Measurements from ENCODE around the gene CD4.

The CD4 gene

GRCh38 chr12:6827982-6828780 lies 38.9 kb downstream of the CD4 start, which contains the start of gene P3H3 (continued):
- TF ChIP-seq, protein P1, sequence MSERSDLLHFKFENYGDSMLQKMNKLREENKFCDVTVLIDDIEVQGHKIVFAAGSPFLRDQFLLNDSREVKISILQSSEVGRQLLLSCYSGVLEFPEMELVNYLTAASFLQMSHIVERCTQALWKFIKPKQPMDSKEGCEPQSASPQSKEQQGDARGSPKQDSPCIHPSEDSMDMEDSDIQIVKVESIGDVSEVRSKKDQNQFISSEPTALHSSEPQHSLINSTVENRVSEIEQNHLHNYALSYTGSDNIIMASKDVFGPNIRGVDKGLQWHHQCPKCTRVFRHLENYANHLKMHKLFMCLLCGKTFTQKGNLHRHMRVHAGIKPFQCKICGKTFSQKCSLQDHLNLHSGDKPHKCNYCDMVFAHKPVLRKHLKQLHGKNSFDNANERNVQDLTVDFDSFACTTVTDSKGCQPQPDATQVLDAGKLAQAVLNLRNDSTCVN (tag by site-specific recombination; optimal IDR thresholded peaks at IDR 0.05) = no peak
- no peak for TF ChIP-seq ZBTB44 (tag by site-specific recombination; IDR thresholded peaks at IDR 0.05)
- peak; percentile 30 for TF ChIP-seq ZNF600 (tag by site-specific recombination; IDR thresholded peaks at IDR 0.05)
- no peak for TF ChIP-seq ZNF658 (tag by site-specific recombination; IDR thresholded peaks at IDR 0.05)
- no peak for TF ChIP-seq ZIC2 (tag by site-specific recombination; IDR thresholded peaks at IDR 0.05)
- TF ChIP-seq, protein P2, sequence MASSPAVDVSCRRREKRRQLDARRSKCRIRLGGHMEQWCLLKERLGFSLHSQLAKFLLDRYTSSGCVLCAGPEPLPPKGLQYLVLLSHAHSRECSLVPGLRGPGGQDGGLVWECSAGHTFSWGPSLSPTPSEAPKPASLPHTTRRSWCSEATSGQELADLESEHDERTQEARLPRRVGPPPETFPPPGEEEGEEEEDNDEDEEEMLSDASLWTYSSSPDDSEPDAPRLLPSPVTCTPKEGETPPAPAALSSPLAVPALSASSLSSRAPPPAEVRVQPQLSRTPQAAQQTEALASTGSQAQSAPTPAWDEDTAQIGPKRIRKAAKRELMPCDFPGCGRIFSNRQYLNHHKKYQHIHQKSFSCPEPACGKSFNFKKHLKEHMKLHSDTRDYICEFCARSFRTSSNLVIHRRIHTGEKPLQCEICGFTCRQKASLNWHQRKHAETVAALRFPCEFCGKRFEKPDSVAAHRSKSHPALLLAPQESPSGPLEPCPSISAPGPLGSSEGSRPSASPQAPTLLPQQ (tag by site-specific recombination; IDR thresholded peaks at IDR 0.05) = peak; percentile 77
- TF ChIP-seq, protein P3, sequence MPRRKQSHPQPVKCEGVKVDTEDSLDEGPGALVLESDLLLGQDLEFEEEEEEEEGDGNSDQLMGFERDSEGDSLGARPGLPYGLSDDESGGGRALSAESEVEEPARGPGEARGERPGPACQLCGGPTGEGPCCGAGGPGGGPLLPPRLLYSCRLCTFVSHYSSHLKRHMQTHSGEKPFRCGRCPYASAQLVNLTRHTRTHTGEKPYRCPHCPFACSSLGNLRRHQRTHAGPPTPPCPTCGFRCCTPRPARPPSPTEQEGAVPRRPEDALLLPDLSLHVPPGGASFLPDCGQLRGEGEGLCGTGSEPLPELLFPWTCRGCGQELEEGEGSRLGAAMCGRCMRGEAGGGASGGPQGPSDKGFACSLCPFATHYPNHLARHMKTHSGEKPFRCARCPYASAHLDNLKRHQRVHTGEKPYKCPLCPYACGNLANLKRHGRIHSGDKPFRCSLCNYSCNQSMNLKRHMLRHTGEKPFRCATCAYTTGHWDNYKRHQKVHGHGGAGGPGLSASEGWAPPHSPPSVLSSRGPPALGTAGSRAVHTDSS (tag by site-specific recombination; IDR thresholded peaks at IDR 0.05) = peak; percentile 41; the same call in 1 of the 2 replicates
- TF ChIP-seq ZNF670 (tag by site-specific recombination; IDR thresholded peaks at IDR 0.05; ENCODE audit: low read depth) = no peak
- no peak for TF ChIP-seq ZNF837 (tag by site-specific recombination; IDR thresholded peaks at IDR 0.05)
- no peak for TF ChIP-seq ZNF510 (tag by site-specific recombination; IDR thresholded peaks at IDR 0.05; ENCODE audit: insufficient replicate concordance)
- TF ChIP-seq REPIN1 (tag by site-specific recombination; IDR thresholded peaks at IDR 0.05; ENCODE audit: low read depth) = no peak
- TF ChIP-seq SP3 (tag by site-specific recombination; IDR thresholded peaks at IDR 0.05) = peak; percentile 75
- no peak for TF ChIP-seq ZNF426 (tag by site-specific recombination; IDR thresholded peaks at IDR 0.05)
- 0 out of 2 replicates have a peak, but pooled peaks have one; percentile 23 for TF ChIP-seq ZNF18 (tag by site-specific recombination; IDR thresholded peaks at IDR 0.05)
- no peak for TF ChIP-seq ZNF571 (tag by site-specific recombination; IDR thresholded peaks at IDR 0.05)
- no peak; the same call in 1 of the 2 replicates for TF ChIP-seq ZNF677 (tag by site-specific recombination; IDR thresholded peaks at IDR 0.05)
- no peak for TF ChIP-seq ZNF274 (IDR thresholded peaks at IDR 0.05; ENCODE audit: low read length)
- no peak for TF ChIP-seq ZNF274 (tag by site-specific recombination; IDR thresholded peaks at IDR 0.05; ENCODE audit: borderline replicate concordance)
- TF ChIP-seq ZNF473 (tag by site-specific recombination; IDR thresholded peaks at IDR 0.05) = no peak
- peak; percentile 89 for TF ChIP-seq ZNF596 (tag by site-specific recombination; IDR thresholded peaks at IDR 0.05)
- TF ChIP-seq ZFHX2 (tag by site-specific recombination; conservative IDR thresholded peaks at IDR 0.05) = no peak
- TF ChIP-seq ZFP37 (tag by site-specific recombination; IDR thresholded peaks at IDR 0.05) = 0 out of 2 replicates have a peak, but pooled peaks have one; percentile 51
- TF ChIP-seq ZNF621 (tag by site-specific recombination; IDR thresholded peaks at IDR 0.05) = no peak
- TF ChIP-seq OSR2 (tag by site-specific recombination; IDR thresholded peaks at IDR 0.05) = no peak
- peak; percentile 90 for TF ChIP-seq ZNF324 (tag by site-specific recombination; IDR thresholded peaks at IDR 0.05)
- TF ChIP-seq ZNF664 (tag by site-specific recombination; IDR thresholded peaks at IDR 0.05) = peak; percentile 26; the same call in 1 of the 2 replicates
- peak; percentile 80 for TF ChIP-seq SP2 (tag by site-specific recombination; IDR thresholded peaks at IDR 0.05)
- no peak for TF ChIP-seq ZNF561 (tag by site-specific recombination; IDR thresholded peaks at IDR 0.05; ENCODE audit: borderline replicate concordance)
- TF ChIP-seq, protein P4, sequence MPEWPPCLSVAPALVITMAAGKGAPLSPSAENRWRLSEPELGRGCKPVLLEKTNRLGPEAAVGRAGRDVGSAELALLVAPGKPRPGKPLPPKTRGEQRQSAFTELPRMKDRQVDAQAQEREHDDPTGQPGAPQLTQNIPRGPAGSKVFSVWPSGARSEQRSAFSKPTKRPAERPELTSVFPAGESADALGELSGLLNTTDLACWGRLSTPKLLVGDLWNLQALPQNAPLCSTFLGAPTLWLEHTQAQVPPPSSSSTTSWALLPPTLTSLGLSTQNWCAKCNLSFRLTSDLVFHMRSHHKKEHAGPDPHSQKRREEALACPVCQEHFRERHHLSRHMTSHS (tag by site-specific recombination; IDR thresholded peaks at IDR 0.05) = no peak
